Suprapubic skin (tissue), 4 donors: ENCODE measurements around the gene GLB1L2.

Experiments
- EP300 ChIP-seq: sonication (generic); formaldehyde crosslinking; IDR thresholded peaks from one replicate; pipeline ENCODE4 v1.6.1; 2017; ENCODE audit warnings: antibody characterized with exemption
- POLR2A ChIP-seq, 2 donors: fragments of 450-650 bp; IDR thresholded peaks; one replicate each; pipeline ENCODE4 v1.6.1; 2017; ENCODE audit warnings: antibody characterized with exemption in 2 of 2, mild to moderate bottlenecking in 2 of 2, moderate library complexity in 2 of 2
- POLR2AphosphoS5 ChIP-seq, 3 donors: sonication (generic); formaldehyde crosslinking; IDR thresholded peaks; one replicate each; pipeline ENCODE4 v1.6.1; 2017; ENCODE audit warnings: antibody characterized with exemption in 3 of 3
- TF ChIP-seq, protein P1 (sequence below), 2 donors: fragments of 200-600 bp in 1 of 2; fragments of 450-650 bp in 1 of 2; sonication (generic) in 1 of 2; IDR thresholded peaks; one replicate each; pipeline ENCODE4 v1.5.1; 2016 to 2019; ENCODE audit warnings: antibody characterized with exemption in 2 of 2, mild to moderate bottlenecking in 1 of 2, moderate library complexity in 1 of 2

DNA sequence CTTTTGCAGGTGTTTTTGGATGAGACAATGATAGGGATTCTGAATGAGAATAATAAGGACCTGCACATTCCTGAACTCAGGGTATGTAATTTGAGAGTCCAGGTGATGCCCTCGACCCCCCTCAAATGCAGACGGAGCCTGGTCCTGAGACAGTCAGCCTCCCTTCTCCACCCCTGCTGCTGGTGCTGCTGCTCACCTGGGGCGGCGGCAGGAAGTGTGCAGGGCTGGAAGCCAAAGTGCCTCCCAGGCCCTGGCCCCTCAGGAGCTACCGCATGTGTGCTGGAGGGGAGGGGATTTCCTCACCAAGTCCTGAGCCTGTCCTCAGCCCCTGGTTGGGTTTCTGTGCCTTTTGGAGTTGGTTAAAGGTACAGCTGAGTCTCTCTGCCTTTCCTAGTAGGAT is 19.0 kb upstream of the GLB1L2 start:
- TF ChIP-seq, protein P1, sequence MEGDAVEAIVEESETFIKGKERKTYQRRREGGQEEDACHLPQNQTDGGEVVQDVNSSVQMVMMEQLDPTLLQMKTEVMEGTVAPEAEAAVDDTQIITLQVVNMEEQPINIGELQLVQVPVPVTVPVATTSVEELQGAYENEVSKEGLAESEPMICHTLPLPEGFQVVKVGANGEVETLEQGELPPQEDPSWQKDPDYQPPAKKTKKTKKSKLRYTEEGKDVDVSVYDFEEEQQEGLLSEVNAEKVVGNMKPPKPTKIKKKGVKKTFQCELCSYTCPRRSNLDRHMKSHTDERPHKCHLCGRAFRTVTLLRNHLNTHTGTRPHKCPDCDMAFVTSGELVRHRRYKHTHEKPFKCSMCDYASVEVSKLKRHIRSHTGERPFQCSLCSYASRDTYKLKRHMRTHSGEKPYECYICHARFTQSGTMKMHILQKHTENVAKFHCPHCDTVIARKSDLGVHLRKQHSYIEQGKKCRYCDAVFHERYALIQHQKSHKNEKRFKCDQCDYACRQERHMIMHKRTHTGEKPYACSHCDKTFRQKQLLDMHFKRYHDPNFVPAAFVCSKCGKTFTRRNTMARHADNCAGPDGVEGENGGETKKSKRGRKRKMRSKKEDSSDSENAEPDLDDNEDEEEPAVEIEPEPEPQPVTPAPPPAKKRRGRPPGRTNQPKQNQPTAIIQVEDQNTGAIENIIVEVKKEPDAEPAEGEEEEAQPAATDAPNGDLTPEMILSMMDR (IDR thresholded peaks at IDR 0.05): no peak
- TF ChIP-seq POLR2A (IDR thresholded peaks at IDR 0.05) (no peak), EP300 (no peak), POLR2AphosphoS5 (IDR thresholded peaks at IDR 0.05) (no peak)
